Measurements from ENCODE around the gene ACOT7. TPM values are rescaled to one million over a fixed set of nuclear protein-coding genes. Genes with fewer than 3 reads are reported as not detected.
"Not testable (repeated sequence)": the region's sequence is repeated elsewhere in the genome, so short reads cannot be mapped to it uniquely, and the experiment has no call there.

ACOT7 gene
- total RNA-seq, 1 donor from 2014 or later, result 38.8 TPM

DNA sequence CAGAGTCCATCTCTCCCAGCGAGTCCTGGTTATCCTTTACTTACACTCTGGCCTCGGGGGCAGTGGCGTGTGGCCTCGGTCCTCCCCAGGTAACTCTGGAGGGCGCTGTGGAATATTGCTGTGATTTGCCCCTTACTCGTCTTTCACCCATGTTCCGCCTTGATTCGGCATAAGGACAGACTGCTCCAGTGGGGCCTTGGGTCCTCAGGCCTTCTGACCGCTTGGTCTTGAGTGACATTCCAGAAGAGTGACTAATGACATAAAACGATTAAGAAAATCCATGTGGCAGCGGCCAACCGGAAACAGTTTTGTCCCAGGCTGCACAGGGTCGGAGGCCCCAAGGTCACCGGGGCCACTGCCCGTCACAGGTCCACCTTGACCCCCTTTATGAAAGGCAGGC lies 168.8 kb downstream of the ACOT7 start:
- Histone ChIP-seq H3K27me3 (no peaks in the 10 kb centered on the region), H3K4me1 (peaks cover 10% of the 10 kb centered on the region), H3K36me3 (peaks cover 0 to 49% of the 10 kb centered on the region in 2 donors), H3K9me3 (no peaks in the 10 kb centered on the region), H3K4me3 (no peak overlapping the region), H3K27ac (no peak overlapping the region)
- TF ChIP-seq POLR2A (IDR thresholded peaks at IDR 0.05), result no peak
- no peak for TF ChIP-seq POLR2AphosphoS5 (IDR thresholded peaks at IDR 0.05; ENCODE audit: insufficient read depth in 1 of 2, low read depth in 1 of 2)
- TF ChIP-seq, protein P1, sequence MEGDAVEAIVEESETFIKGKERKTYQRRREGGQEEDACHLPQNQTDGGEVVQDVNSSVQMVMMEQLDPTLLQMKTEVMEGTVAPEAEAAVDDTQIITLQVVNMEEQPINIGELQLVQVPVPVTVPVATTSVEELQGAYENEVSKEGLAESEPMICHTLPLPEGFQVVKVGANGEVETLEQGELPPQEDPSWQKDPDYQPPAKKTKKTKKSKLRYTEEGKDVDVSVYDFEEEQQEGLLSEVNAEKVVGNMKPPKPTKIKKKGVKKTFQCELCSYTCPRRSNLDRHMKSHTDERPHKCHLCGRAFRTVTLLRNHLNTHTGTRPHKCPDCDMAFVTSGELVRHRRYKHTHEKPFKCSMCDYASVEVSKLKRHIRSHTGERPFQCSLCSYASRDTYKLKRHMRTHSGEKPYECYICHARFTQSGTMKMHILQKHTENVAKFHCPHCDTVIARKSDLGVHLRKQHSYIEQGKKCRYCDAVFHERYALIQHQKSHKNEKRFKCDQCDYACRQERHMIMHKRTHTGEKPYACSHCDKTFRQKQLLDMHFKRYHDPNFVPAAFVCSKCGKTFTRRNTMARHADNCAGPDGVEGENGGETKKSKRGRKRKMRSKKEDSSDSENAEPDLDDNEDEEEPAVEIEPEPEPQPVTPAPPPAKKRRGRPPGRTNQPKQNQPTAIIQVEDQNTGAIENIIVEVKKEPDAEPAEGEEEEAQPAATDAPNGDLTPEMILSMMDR (IDR thresholded peaks at IDR 0.05), result no peak
- DNase-seq (ENCODE audit: extremely low spot score in 2 of 2), result no peak
- intact Hi-C loops (cut with DNase I), result no loop called here

DNA sequence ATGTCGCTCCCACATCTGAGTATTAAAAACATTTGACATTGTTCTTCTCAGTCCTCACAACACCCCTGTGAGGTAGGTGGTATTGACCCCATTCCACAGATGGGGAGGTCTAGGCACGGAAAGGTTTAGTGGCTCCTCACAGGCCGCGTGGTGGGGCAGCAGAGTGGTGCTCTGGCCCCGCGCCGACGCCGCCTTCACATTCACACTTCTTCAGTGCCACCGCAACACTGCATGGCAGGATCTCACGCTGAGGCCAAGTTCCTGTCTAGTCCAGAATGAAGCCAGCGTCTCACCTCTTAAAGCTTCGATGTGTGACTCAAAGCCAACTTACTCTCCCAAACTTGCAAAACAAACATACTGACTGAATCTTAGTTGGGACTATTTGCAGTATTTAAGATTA lies 169.9 kb downstream of the ACOT7 start:
- H3K27me3 ChIP-seq, result no peaks in the 10 kb centered on the region
- TF ChIP-seq, protein P1 (IDR thresholded peaks at IDR 0.05), result no peak
- no peak for TF ChIP-seq POLR2A (IDR thresholded peaks at IDR 0.05)
- TF ChIP-seq POLR2AphosphoS5 (IDR thresholded peaks at IDR 0.05; ENCODE audit: insufficient read depth in 1 of 2, low read depth in 1 of 2), result no peak
- intact Hi-C loops (cut with DNase I), result no loop called here

DNA sequence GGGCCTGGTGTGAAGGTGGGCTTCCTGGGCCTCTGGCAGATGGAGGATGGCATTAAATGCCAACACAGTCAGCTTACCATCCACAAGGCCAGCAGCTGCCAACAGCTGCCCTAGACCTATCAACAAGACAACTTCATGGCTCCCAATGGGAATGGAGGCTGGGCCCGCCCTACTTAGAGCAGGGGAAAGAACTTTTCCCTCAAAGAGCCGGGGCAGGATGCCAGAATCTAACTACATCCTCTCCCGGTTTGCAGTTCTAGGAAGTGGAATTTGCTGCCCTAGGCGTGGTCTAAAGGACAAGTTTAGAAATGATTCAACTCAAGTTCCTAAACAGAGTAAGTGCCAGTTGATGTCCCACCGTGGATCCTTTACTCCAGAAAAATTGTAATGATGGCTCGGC lies 170.9 kb downstream of the ACOT7 start:
- TF ChIP-seq, protein P1 (IDR thresholded peaks at IDR 0.05), result no peak
- no peak for TF ChIP-seq POLR2AphosphoS5 (IDR thresholded peaks at IDR 0.05; ENCODE audit: insufficient read depth in 1 of 2, low read depth in 1 of 2)
- TF ChIP-seq POLR2A (IDR thresholded peaks at IDR 0.05), result no peak
- intact Hi-C loops (cut with DNase I), result no loop called here
- Histone ChIP-seq H3K36me3 (peaks cover 0 to 45% of the 10 kb centered on the region in 2 donors), H3K4me3 (no peak overlapping the region), H3K4me1 (peaks cover 10% of the 10 kb centered on the region), H3K27ac (peak overlapping the region; percentile 24), H3K27me3 (no peaks in the 10 kb centered on the region), H3K9me3 (no peaks in the 10 kb centered on the region)
- no peak for DNase-seq (ENCODE audit: extremely low spot score in 2 of 2)

More for the DNA sequence above, 169.9 kb downstream of the ACOT7 start:
- H3K36me3 ChIP-seq, result peaks cover 0 to 49% of the 10 kb centered on the region in 2 donors
- H3K9me3 ChIP-seq, result no peaks in the 10 kb centered on the region
- no peak overlapping the region for H3K4me3 ChIP-seq
- no peak for DNase-seq (ENCODE audit: extremely low spot score in 2 of 2)
- H3K27ac ChIP-seq, result no peak overlapping the region
- peaks cover 10% of the 10 kb centered on the region for H3K4me1 ChIP-seq

DNA sequence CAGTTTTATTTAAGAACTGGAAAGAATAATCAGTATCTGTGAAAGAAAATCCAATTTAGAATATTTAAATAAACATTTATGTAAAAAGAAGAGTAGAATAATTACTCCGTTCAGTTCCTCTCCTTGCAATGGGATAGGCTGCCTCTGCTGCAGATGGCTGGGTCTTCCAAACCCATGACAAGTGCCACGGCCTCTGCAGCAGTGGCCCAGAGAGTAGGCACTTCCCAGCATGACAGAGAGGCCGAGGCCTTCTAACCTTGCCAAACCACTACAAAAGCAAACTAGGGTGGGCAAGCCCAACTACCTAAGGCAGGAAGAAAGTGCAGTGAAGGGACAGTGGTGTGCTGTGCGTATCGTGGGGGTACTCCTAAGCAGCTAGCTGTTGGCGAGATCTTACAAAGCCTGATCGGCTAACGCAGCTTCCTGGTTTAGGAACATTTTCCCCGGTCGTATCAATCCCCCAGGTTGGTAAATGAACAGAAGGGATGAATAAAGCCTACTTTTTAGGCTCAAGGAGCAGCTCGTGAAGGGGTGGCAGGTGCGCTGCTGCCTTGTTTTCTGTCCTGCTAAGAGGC lies 172.3 kb downstream of the ACOT7 start:
- H3K4me1 ChIP-seq, result peaks cover 10% of the 10 kb centered on the region
- H3K27me3 ChIP-seq, result no peaks in the 10 kb centered on the region
- no peaks in the 10 kb centered on the region for H3K9me3 ChIP-seq
- intact Hi-C loops (cut with DNase I), result no loop called here
- no peak overlapping the region for H3K27ac ChIP-seq
- peaks cover 0 to 32% of the 10 kb centered on the region in 2 donors for H3K36me3 ChIP-seq
- TF ChIP-seq POLR2AphosphoS5 (IDR thresholded peaks at IDR 0.05; ENCODE audit: insufficient read depth in 1 of 2, low read depth in 1 of 2) (no peak), POLR2A (IDR thresholded peaks at IDR 0.05) (no peak)
- TF ChIP-seq, protein P1 (IDR thresholded peaks at IDR 0.05), result no peak
- no peak overlapping the region for H3K4me3 ChIP-seq
- no peak for DNase-seq (ENCODE audit: extremely low spot score in 2 of 2)

DNA sequence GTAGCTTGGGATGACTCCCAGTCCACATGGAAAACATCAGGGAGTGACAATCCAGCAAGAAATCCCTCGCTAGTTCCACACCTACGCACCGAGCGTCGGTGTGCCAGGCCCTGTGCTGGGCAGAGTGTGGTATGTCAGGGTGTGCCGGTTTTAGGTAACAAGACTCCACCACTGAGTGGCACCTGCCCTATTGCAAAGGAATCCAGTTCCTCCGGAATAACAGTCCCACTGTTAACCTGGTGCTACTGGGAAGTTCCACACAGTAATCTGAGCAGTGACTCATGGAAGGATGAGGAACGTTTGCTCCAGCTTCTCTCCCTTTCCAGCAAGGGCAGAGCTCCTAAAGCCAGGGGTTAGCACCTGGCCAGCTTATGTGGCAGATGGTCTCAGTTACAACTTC lies 173.3 kb downstream of the ACOT7 start:
- DNase-seq (ENCODE audit: extremely low spot score in 2 of 2), result no peak
- H3K27ac ChIP-seq, result no peak overlapping the region
- peaks cover 10% of the 10 kb centered on the region for H3K4me1 ChIP-seq
- no peaks in the 10 kb centered on the region for H3K9me3 ChIP-seq
- peaks cover 0 to 25% of the 10 kb centered on the region in 2 donors for H3K36me3 ChIP-seq
- TF ChIP-seq, protein P1 (IDR thresholded peaks at IDR 0.05), result no peak
- TF ChIP-seq POLR2A (IDR thresholded peaks at IDR 0.05) (no peak), POLR2AphosphoS5 (IDR thresholded peaks at IDR 0.05; ENCODE audit: insufficient read depth in 1 of 2, low read depth in 1 of 2) (peak; percentile 51 to 74)
- H3K27me3 ChIP-seq, result no peaks in the 10 kb centered on the region
- intact Hi-C loops (cut with DNase I), result no loop called here
- H3K4me3 ChIP-seq, result no peak overlapping the region

DNA sequence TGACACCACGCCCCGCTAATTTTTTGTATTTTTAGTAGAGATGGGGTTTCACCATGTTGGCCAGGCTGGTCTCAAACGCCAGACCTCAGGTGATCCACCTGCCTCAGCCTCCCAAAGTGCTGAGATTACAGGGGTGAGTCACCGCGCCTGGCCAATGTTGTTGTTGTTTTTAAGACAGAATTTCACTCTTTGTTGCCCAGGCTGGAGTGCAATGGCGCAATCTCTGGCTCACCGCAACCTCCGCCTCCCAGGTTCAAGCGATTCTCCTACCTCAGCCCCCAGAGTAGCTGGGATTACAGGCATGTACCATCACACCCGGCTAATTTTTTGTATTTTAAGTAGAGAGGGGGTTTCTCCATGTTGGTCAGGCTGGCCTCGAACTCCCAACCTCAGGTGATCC lies 173.9 kb downstream of the ACOT7 start:
- intact Hi-C loops (cut with DNase I), result not testable (repeated sequence)

More for the DNA sequence above, 173.9 kb downstream of the ACOT7 start:
- H3K9me3 ChIP-seq; DNase-seq (ENCODE audit: extremely low spot score in 2 of 2); H3K27me3 ChIP-seq; H3K4me3 ChIP-seq: not testable (repeated sequence)
- peaks cover 0 to 19% of the 10 kb centered on the region in 2 donors for H3K36me3 ChIP-seq
- H3K27ac ChIP-seq, result peak overlapping the region; percentile 44
- H3K4me1 ChIP-seq, result peaks cover 10% of the 10 kb centered on the region
